ENCODE results near the gene OR52N4.
"Not testable (repeated sequence)": the region's sequence is repeated elsewhere in the genome, so short reads cannot be mapped to it uniquely, and the experiment has no call there.

The OR52N4 gene

DNA sequence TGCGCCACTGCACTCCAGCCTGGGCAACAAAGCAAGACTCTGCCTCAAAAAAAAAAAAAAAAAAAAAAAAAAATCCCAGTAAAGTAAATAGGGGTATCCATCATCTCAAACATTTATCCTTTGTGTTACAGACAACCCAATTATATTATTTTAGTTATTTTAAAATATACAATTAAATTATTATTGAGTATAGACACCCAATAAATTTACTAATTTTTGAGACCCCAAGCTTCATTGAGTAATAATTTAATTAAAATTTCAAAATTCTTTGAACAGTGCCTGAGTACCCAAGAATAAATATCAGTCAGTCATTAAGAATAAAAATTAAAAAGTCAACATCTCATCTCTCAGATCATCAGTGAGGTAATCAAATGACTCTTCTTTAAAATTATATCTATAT, at the start of gene OR52N4:
Gene OR52N4 (plus strand): TSS at position 301 of the 400 bp plus-strand sequence. CDS start 498 bp downstream, outside the sequence.
- Histone ChIP-seq H3K9ac (ENCODE audit: low read depth, low read length) (no peak within 1 kb of the TSS), H3K9me3 (ENCODE audit: control insufficient read depth, insufficient read depth, low read length) (no peaks in the 10 kb centered on the region), H3K36me3 (ENCODE audit: insufficient read depth, low read length) (no peaks in the 10 kb centered on the region), H3K4me1 (ENCODE audit: insufficient read depth, low read length) (no peaks in the 10 kb centered on the region)

DNA sequence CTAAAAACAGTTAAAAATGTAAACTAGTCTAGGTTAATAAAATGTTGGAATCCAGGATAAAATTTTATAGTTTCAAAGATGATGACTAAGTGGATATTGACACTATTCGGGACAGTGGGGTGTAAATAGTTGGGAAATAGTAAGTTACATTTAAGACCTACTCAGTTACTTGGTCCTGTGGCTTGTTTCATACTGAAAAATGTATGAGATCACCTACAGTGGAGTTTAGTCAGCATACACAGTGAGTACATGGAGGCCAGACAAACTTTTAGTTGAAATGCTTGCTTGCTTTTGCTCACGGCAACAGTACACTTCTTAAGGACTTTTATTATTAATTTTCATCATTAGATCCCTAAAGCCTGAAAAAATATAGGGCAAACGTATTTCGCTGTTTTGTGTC, 48.4 kb upstream of the OR52N4 start:
- Histone ChIP-seq H3K4me1 (ENCODE audit: insufficient read depth, low read length) (no peaks in the 10 kb centered on the region), H3K9ac (ENCODE audit: low read depth, low read length) (no peak overlapping the region), H3K9me3 (ENCODE audit: control insufficient read depth, insufficient read depth, low read length) (no peaks in the 10 kb centered on the region), H3K36me3 (ENCODE audit: insufficient read depth, low read length) (peaks cover 7% of the 10 kb centered on the region)

DNA sequence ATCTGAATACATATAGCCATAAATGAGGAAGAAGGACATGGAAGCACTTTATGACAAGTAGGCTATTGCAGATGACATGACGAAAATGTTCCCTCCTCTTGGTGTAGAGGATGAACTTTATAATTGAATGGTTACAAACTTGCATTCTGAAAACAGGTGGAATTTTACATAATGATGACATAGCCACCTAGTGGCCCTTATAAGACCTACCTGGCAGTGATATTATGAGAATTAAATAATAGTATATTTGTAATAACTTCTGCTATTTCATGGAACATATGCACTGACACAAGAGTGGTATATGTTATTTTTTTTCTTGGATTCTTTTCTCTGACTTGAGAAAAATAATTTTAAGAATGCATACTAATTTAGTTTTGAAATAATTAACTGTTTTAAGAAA, 41.5 kb upstream of the OR52N4 start:
- H3K9ac ChIP-seq (ENCODE audit: low read depth, low read length), result no peak overlapping the region
- no peaks in the 10 kb centered on the region for H3K9me3 ChIP-seq (ENCODE audit: control insufficient read depth, insufficient read depth, low read length)
- no peaks in the 10 kb centered on the region for H3K4me1 ChIP-seq (ENCODE audit: insufficient read depth, low read length)
- peaks cover 6% of the 10 kb centered on the region for H3K36me3 ChIP-seq (ENCODE audit: insufficient read depth, low read length)

DNA sequence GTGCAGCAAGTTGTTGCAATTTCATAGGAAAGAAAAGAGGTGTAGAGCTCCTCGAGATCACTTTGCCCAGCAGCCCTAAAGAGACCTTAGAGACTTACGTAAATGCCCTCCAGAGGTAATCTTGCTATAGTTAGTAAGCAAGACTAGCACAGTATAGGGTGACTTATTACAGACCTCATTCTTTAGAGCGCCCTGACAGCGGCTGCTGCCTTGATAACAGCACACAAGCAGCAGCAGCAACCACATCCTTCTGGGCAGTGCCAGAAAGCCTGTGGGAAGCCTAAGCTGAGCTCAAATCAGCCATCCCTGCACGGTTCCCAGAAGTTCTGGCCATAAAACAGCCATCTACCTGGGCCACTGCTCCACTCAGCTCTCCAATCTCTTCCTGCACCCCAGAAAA, 40.3 kb upstream of the OR52N4 start:
- Histone ChIP-seq H3K36me3 (ENCODE audit: insufficient read depth, low read length) (peaks cover 6% of the 10 kb centered on the region), H3K9ac (ENCODE audit: low read depth, low read length) (no peak overlapping the region), H3K4me1 (ENCODE audit: insufficient read depth, low read length) (no peaks in the 10 kb centered on the region), H3K9me3 (ENCODE audit: control insufficient read depth, insufficient read depth, low read length) (no peaks in the 10 kb centered on the region)

DNA sequence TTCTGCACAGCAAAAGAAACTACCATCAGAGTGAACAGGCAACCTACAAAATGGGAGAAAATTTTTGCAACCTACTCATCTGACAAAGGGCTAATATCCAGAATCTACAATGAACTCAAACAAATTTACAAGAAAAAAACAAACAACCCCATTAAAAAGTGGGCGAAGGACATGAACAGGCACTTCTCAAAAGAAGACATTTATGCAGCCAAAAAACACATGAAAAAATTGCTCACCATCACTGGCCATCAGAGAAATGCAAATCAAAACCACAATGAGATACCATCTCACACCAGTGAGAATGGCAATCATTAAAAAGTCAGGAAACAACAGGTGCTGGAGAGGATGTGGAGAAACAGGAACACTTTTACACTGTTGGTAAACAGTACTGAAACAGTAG, 37.5 kb upstream of the OR52N4 start:
- not testable (repeated sequence) for H3K9me3 ChIP-seq (ENCODE audit: control insufficient read depth, insufficient read depth, low read length); H3K36me3 ChIP-seq (ENCODE audit: insufficient read depth, low read length); H3K9ac ChIP-seq (ENCODE audit: low read depth, low read length); H3K4me1 ChIP-seq (ENCODE audit: insufficient read depth, low read length)

DNA sequence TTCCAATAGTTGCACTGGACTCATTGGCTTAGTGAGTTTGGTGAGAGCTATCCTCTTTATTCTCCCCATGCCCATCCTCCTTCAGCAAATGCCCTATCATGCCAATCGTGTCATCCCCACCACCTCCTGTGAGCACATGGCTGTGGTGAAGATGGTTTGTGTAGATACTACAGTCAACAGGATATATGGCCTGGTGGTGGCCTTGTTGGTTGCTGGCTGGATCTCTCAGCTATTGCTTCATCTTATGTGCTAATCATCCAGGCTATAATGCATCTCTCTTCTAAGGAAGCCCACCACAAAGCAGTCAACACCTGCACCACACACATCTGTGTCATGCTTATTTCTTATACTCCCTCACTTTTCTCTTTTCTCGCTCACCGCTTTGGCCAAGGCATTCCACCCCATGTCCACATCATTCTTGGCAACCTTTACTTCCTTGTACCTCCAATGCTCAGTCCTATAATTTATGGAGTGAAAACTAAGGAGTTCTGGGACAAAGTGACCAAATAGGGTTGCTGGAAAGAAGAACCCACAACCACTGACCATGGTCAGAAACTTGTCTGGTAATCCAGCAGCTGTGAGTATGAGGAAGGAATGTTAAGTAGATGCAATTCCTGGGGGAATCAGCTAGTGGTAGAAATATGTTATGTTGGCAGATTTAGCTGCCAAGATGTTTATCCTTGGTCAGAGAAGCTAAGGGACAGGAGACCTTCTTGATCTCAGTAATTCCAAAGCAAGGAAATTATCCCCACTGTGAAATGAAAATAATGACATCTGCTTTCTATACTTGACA, 34.1 kb upstream of the OR52N4 start:
- Histone ChIP-seq H3K9ac (ENCODE audit: low read depth, low read length) (no peak overlapping the region), H3K36me3 (ENCODE audit: insufficient read depth, low read length) (no peaks in the 10 kb centered on the region), H3K9me3 (ENCODE audit: control insufficient read depth, insufficient read depth, low read length) (no peaks in the 10 kb centered on the region), H3K4me1 (ENCODE audit: insufficient read depth, low read length) (no peaks in the 10 kb centered on the region)

DNA sequence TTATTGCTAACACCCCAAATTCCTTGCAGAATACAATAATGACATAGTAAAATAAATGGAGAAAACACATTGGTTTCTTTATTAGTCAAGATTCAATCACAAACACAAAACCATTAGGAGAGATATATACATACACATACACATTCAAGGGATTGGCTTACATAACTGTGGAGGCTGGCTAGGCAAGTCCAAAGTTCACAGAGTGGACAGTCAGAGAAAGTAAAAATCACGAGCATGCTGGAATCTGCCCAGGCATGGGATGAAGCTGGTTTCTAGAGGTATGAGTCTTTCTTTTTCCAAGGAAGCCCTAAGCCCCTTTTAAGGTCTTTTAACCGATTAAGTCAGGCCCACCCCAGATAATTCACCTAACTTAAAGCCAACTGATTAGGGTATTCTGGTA, 31.4 kb upstream of the OR52N4 start:
- Histone ChIP-seq H3K9me3 (ENCODE audit: control insufficient read depth, insufficient read depth, low read length) (no peaks in the 10 kb centered on the region), H3K4me1 (ENCODE audit: insufficient read depth, low read length) (no peaks in the 10 kb centered on the region), H3K9ac (ENCODE audit: low read depth, low read length) (no peak overlapping the region), H3K36me3 (ENCODE audit: insufficient read depth, low read length) (no peaks in the 10 kb centered on the region)

DNA sequence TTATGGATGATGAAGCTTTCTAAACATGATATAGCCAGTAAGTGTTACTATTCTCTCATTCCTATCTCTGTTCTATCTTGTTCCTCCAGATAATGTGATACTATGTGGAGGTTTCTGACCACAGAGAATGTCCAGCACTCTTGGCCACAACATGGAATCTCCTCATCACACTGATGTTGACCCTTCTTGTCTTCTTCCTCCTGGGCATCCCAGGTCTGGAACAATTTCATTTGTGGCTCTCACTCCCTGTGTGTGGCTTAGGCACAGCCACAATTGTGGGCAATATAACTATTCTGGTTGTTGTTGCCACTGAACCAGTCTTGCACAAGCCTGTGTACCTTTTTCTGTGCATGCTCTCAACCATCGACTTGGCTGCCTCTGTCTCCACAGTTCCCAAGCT, 27.7 kb upstream of the OR52N4 start:
- Histone ChIP-seq H3K4me1 (ENCODE audit: insufficient read depth, low read length) (no peaks in the 10 kb centered on the region), H3K9me3 (ENCODE audit: control insufficient read depth, insufficient read depth, low read length) (no peaks in the 10 kb centered on the region), H3K9ac (ENCODE audit: low read depth, low read length) (no peak overlapping the region), H3K36me3 (ENCODE audit: insufficient read depth, low read length) (no peaks in the 10 kb centered on the region)

DNA sequence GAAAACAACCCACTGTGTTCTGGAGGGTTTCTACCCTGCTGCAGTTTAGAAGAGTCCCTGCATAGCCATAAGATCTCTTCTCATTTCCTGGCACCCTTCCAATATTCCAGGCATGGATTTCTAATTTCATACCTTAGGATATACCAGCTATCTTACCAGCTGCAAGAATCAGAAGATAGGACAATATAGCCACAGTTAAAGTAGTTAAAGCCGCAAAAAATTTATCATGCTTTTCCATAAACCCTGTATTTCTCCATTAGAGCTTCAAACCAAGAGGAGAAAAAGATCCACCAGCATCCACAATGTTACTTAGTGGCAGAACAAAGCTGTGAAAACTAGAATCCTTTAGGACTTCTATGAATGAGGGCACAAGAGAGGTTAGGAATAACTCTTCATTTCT, 26.4 kb upstream of the OR52N4 start:
- H3K36me3 ChIP-seq (ENCODE audit: insufficient read depth, low read length), result no peaks in the 10 kb centered on the region
- H3K9ac ChIP-seq (ENCODE audit: low read depth, low read length), result no peak overlapping the region
- H3K4me1 ChIP-seq (ENCODE audit: insufficient read depth, low read length), result no peaks in the 10 kb centered on the region
- no peaks in the 10 kb centered on the region for H3K9me3 ChIP-seq (ENCODE audit: control insufficient read depth, insufficient read depth, low read length)

DNA sequence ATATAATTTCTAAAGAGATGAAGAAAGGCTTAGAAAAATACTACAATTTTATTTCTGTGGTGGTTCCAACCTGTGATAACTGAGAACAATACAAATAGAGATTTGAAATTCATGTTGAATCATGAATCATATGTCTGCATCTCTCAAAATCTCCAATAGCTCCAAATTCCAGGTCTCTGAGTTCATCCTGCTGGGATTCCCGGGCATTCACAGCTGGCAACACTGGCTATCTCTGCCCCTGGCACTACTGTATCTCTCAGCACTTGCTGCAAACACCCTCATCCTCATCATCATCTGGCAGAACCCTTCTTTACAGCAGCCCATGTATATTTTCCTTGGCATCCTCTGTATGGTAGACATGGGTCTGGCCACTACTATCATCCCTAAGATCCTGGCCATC, 17.6 kb upstream of the OR52N4 start, which contains the start of gene OR56B1:
Gene OR56B1 (plus strand): TSS at position 53 of the 400 bp plus-strand sequence. CDS start 69 bp downstream, at position 122.
- no peak within 1 kb of the TSS for H3K9ac ChIP-seq (ENCODE audit: low read depth, low read length)
- no peaks in the 10 kb centered on the region for H3K36me3 ChIP-seq (ENCODE audit: insufficient read depth, low read length)
- no peaks in the 10 kb centered on the region for H3K9me3 ChIP-seq (ENCODE audit: control insufficient read depth, insufficient read depth, low read length)
- H3K4me1 ChIP-seq (ENCODE audit: insufficient read depth, low read length), result no peaks in the 10 kb centered on the region

DNA sequence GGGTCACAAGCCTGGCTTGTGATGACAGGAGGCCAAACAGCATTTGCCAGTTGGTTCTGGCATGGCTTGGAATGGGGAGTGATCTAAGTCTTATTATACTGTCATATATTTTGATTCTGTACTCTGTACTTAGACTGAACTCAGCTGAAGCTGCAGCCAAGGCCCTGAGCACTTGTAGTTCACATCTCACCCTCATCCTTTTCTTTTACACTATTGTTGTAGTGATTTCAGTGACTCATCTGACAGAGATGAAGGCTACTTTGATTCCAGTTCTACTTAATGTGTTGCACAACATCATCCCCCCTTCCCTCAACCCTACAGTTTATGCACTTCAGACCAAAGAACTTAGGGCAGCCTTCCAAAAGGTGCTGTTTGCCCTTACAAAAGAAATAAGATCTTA, 17.0 kb upstream of the OR52N4 start:
- H3K9me3 ChIP-seq (ENCODE audit: control insufficient read depth, insufficient read depth, low read length), result no peaks in the 10 kb centered on the region
- H3K36me3 ChIP-seq (ENCODE audit: insufficient read depth, low read length), result no peaks in the 10 kb centered on the region
- H3K9ac ChIP-seq (ENCODE audit: low read depth, low read length), result no peak overlapping the region
- H3K4me1 ChIP-seq (ENCODE audit: insufficient read depth, low read length), result no peaks in the 10 kb centered on the region

DNA sequence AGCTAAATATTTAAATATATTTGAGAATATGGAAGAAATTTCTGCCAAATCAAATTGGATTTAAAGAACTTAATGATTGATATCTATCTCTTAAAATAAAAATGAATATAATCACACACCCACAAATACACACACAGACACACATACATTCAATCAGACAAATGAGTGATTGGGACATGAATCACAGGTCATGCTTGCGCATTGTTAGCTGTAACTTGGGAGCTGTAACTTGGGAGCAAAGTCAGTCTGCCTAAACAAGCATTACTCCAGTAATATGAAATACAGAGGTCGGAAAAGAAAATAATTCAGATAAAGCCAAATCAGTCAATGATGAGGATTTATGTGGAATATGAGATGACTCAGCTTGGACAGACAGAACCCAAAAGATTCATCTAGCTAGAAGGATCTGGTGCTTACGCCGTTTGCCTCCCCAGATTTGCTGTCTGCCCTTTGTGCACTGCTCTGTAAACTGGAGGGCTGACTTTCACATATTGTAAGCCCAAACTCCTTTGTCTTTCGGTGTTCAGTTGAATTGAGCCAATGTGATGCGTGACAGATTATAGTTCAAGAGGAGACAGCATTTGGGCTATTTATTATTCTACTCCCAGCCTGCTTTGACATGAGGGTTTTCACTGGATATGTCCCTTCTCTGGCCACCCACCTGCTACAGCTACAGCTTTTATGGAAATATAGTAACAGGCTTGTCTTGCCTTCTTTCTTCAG, 16.2 kb upstream of the OR52N4 start:
- no peaks in the 10 kb centered on the region for H3K9me3 ChIP-seq (ENCODE audit: control insufficient read depth, insufficient read depth, low read length)
- no peak overlapping the region for H3K9ac ChIP-seq (ENCODE audit: low read depth, low read length)

DNA sequence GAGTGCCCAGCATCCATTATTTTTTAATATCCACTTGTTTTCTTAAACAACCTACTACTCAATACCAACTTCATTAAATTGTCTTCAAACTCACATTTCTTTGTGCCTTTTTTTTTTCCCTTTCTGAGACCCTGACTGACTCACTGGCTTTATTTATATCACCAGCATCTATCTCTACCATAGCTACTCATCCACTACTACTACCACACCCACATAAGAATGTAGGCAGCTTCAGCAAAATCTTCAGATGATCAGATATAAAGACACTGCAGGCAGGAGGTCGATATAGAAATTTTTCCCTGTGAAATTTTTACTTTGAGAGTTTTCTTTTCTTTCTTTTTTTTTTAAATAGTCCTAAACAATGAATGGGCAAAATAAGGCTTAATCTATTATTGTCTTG, 15.6 kb upstream of the OR52N4 start:
- no peak overlapping the region for H3K9ac ChIP-seq (ENCODE audit: low read depth, low read length)
- H3K4me1 ChIP-seq (ENCODE audit: insufficient read depth, low read length), result no peaks in the 10 kb centered on the region
- H3K9me3 ChIP-seq (ENCODE audit: control insufficient read depth, insufficient read depth, low read length), result no peaks in the 10 kb centered on the region
- H3K36me3 ChIP-seq (ENCODE audit: insufficient read depth, low read length), result no peaks in the 10 kb centered on the region

More for the DNA sequence above, 16.2 kb upstream of the OR52N4 start:
- H3K4me1 ChIP-seq (ENCODE audit: insufficient read depth, low read length), result no peaks in the 10 kb centered on the region
- H3K36me3 ChIP-seq (ENCODE audit: insufficient read depth, low read length), result no peaks in the 10 kb centered on the region

DNA sequence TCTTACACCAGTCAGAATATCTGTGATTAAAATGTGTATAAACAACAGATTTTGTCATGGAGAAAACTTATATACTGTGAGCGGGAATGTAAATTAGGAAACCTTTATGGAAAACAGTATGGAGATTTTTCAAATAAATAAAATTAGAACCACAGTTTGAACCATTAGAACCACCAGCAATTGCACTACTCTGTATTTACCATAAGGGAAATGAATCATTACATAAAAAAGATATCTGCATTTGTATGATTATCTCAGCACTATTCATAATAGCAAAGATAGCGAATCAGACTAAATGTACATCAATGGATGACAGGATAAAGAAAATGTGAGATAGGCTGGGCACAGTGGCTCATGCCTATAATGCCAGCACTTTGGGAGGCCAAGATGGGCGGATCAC, 7.4 kb upstream of the OR52N4 start:
- no peak overlapping the region for H3K9ac ChIP-seq (ENCODE audit: low read depth, low read length)
- no peaks in the 10 kb centered on the region for H3K9me3 ChIP-seq (ENCODE audit: control insufficient read depth, insufficient read depth, low read length)
- H3K36me3 ChIP-seq (ENCODE audit: insufficient read depth, low read length), result no peaks in the 10 kb centered on the region
- H3K4me1 ChIP-seq (ENCODE audit: insufficient read depth, low read length), result no peaks in the 10 kb centered on the region

DNA sequence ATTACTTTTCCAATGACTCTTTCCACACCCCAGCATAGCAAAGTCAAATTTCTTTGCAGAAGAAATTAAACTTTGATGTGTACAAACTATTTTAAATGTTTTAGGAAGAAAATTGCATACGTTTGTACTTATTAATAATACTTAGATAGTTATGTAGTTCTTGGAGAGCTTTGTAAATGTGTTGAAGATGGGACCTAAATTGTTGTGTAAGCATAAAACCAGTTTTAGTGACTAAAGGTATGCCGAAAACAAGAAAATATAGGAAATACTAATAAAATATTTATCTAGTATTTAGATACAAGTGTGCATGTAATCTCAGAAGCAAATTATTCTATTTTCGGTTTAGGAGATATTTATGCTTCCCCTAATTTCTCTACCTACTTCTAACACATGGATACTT, 4.2 kb upstream of the OR52N4 start:
- Histone ChIP-seq H3K36me3 (ENCODE audit: insufficient read depth, low read length) (no peaks in the 10 kb centered on the region), H3K9ac (ENCODE audit: low read depth, low read length) (no peak overlapping the region), H3K9me3 (ENCODE audit: control insufficient read depth, insufficient read depth, low read length) (no peaks in the 10 kb centered on the region), H3K4me1 (ENCODE audit: insufficient read depth, low read length) (no peaks in the 10 kb centered on the region)
